Neutrophil (primary cell): ENCODE data around the gene VSIR.

ENCODE experiments used
- H3K27ac ChIP-seq: fragments of 200-600 bp; sonication (generic); 2 replicates; pipeline ENCODE4 v1.5.1; 2016; ENCODE audit warnings: mild to moderate bottlenecking, moderate library complexity
- H3K27me3 ChIP-seq: fragments of 200-600 bp; sonication (generic); 2 replicates; pipeline ENCODE4 v1.6.0; 2016; ENCODE audit warnings: mild to moderate bottlenecking
- H3K36me3 ChIP-seq: fragments of 200-600 bp; sonication (generic); 2 replicates; pipeline ENCODE4 v1.5.1; 2017
- H3K4me1 ChIP-seq, 2 experiments: fragments of 200-600 bp in 1 of 2; sonication (generic) in 1 of 2; 1 replicate in 1 of 2; 2 replicates in 1 of 2; pipeline versions ENCODE4 v1.5.1 to v1.6.1; 2013 to 2016; ENCODE audit warnings: low read depth in 1 of 2, low read length in 1 of 2, mild to moderate bottlenecking in 1 of 2, moderate library complexity in 1 of 2; ENCODE audit not compliant: control insufficient read depth in 1 of 2, insufficient read depth in 1 of 2
- H3K4me3 ChIP-seq, 2 experiments: fragments of 200-600 bp in 1 of 2; sonication (generic) in 1 of 2; 1 replicate in 1 of 2; 2 replicates in 1 of 2; pipeline ENCODE4 v1.5.1; 2013 to 2016; ENCODE audit warnings: low read depth in 1 of 2, low read length in 1 of 2, mild to moderate bottlenecking in 1 of 2, moderate library complexity in 1 of 2
- H3K9me3 ChIP-seq: fragments of 200-600 bp; sonication (generic); 2 replicates; pipeline ENCODE4 v1.5.1; 2016
- CTCF ChIP-seq: fragments of 200-600 bp; sonication (generic); IDR thresholded peaks from 2 replicates; pipeline ENCODE4 v1.5.1; 2016; ENCODE audit warnings: antibody characterized with exemption

VSIR gene

GRCh38 chr10:71789871-71790270 is 16.6 kb upstream of the VSIR start:
- Histone ChIP-seq H3K4me1 (no peaks in the 10 kb centered on the region), H3K27me3 (no peaks in the 10 kb centered on the region), H3K9me3 (no peaks in the 10 kb centered on the region), H3K36me3 (no peaks in the 10 kb centered on the region), H3K27ac (no peak overlapping the region), H3K4me3 (no peak overlapping the region)
- TF ChIP-seq CTCF: no peak

GRCh38 chr10:71788954-71789353 is 15.6 kb upstream of the VSIR start:
- H3K4me3 ChIP-seq: no peak overlapping the region

GRCh38 chr10:71784679-71785272 is 11.5 kb upstream of the VSIR start:
- no peak for TF ChIP-seq CTCF
- H3K27ac ChIP-seq: no peak overlapping the region
- H3K4me3 ChIP-seq: no peak overlapping the region
- no peaks in the 10 kb centered on the region for H3K36me3 ChIP-seq
- H3K27me3 ChIP-seq: no peaks in the 10 kb centered on the region
- peaks cover 36 to 42% of the 10 kb centered on the region in 2 experiments for H3K4me1 ChIP-seq
- H3K9me3 ChIP-seq: no peaks in the 10 kb centered on the region

More at GRCh38 chr10:71788954-71789353, 15.6 kb upstream of the VSIR start:
- no peak for TF ChIP-seq CTCF
- no peak overlapping the region for H3K27ac ChIP-seq
- H3K4me1 ChIP-seq: peaks cover 0 to 4% of the 10 kb centered on the region in 2 experiments
- H3K9me3 ChIP-seq: no peaks in the 10 kb centered on the region
- H3K36me3 ChIP-seq: no peaks in the 10 kb centered on the region
- no peaks in the 10 kb centered on the region for H3K27me3 ChIP-seq

- TF ChIP-seq CTCF: no peak
- no peaks in the 10 kb centered on the region for H3K36me3 ChIP-seq
- H3K4me3 ChIP-seq: no peak overlapping the region
- no peaks in the 10 kb centered on the region for H3K27me3 ChIP-seq
- peaks cover 43 to 49% of the 10 kb centered on the region in 2 experiments for H3K4me1 ChIP-seq
- H3K9me3 ChIP-seq: no peaks in the 10 kb centered on the region
- peak overlapping the region; percentile 65 for H3K27ac ChIP-seq
Observed at GRCh38 chr10:71783917-71784678, 10.8 kb upstream of the VSIR start.

- TF ChIP-seq CTCF: no peak
- no peaks in the 10 kb centered on the region for H3K36me3 ChIP-seq
- H3K9me3 ChIP-seq: no peaks in the 10 kb centered on the region
- H3K27me3 ChIP-seq: no peaks in the 10 kb centered on the region
- H3K4me3 ChIP-seq: peak overlapping the region in 1 of 2 experiments; percentile 32
- H3K27ac ChIP-seq: peak overlapping the region; percentile 65
- H3K4me1 ChIP-seq: peaks cover 54 to 60% of the 10 kb centered on the region in 2 experiments
Observed at GRCh38 chr10:71782917-71783490, 9.7 kb upstream of the VSIR start.
